PC-9 (cell line): Measurements from ENCODE around the gene MARCHF2. TPM values are rescaled to one million over a fixed set of nuclear protein-coding genes. Genes with fewer than 3 reads are reported as not detected.

ENCODE experiments used
- BruUV-seq: library from RNA; stranded (reverse); fragments of 400-500 nt; replicated peaks from 2 replicates; lab custom pipeline; 2021; lab: Mats Ljungman, UMichigan
- CTCF ChIA-PET: fragments of 300-600 bp; sonication (Branson Sonifier 250); formaldehyde crosslinking; loops from one replicate; lab custom pipeline; 2022; ENCODE audit warnings: antibody characterized with exemption; lab: Charles Lee
- POLR2A ChIA-PET: fragments of 300-600 bp; sonication (Branson Sonifier 250); formaldehyde crosslinking; loops from one replicate; lab custom pipeline; 2022; ENCODE audit warnings: antibody characterized with exemption; ENCODE audit not compliant: unreplicated experiment; lab: Charles Lee
- DNase-seq, 2 experiments: peaks; one replicate each; pipeline versions ENCODE4 v3.0.0 to v3.0.0-alpha.2; 2015 to 2022; ENCODE audit warnings: mixed read lengths in 1 of 2
- H2AFZ ChIP-seq: fragments of 200-600 bp; sonication (generic); 2 replicates; pipeline ENCODE4 v1.8.1; 2017; ENCODE audit warnings: antibody characterized with exemption
- H3F3A ChIP-seq: fragments of 200-600 bp; sonication (generic); 2 replicates; pipeline ENCODE4 v1.8.1; 2017; ENCODE audit warnings: antibody characterized with exemption, mild to moderate bottlenecking, low read depth; ENCODE audit not compliant: insufficient read depth
- H3K27ac ChIP-seq: fragments of 200-600 bp; sonication (generic); 2 replicates; pipeline ENCODE4 v1.6.1; 2016; ENCODE audit warnings: mixed run types
- H3K27me3 ChIP-seq: fragments of 200-600 bp; sonication (generic); 2 replicates; pipeline ENCODE4 v1.6.1; 2016; ENCODE audit warnings: low read depth, mixed run types; ENCODE audit not compliant: insufficient read depth
- H3K36me3 ChIP-seq: fragments of 200-600 bp; sonication (generic); 2 replicates; pipeline ENCODE4 v1.6.1; 2016; ENCODE audit warnings: low read depth, mixed run types
- H3K4me1 ChIP-seq: fragments of 200-600 bp; sonication (generic); replicated peaks from 2 replicates; pipeline ENCODE4 v1.6.1; 2016; ENCODE audit warnings: mixed run types; ENCODE audit not compliant: insufficient read depth
- H3K4me2 ChIP-seq: fragments of 200-600 bp; sonication (generic); 2 replicates; pipeline ENCODE4 v1.6.1; 2017; ENCODE audit warnings: mixed run types
- H3K4me3 ChIP-seq: fragments of 200-600 bp; sonication (generic); 2 replicates; pipeline ENCODE4 v1.6.1; 2016; ENCODE audit warnings: mixed run types
- H3K79me2 ChIP-seq: fragments of 200-600 bp; sonication (generic); 2 replicates; pipeline ENCODE4 v1.6.1; 2017; ENCODE audit warnings: low read depth, mixed run types
- H3K9me2 ChIP-seq: fragments of 200-600 bp; sonication (generic); 2 replicates; pipeline ENCODE4 v1.8.1; 2017; ENCODE audit warnings: mild to moderate bottlenecking; ENCODE audit not compliant: insufficient read depth
- H3K9me3 ChIP-seq: fragments of 200-600 bp; sonication (generic); 2 replicates; pipeline ENCODE4 v1.8.1; 2016; ENCODE audit warnings: low read depth; ENCODE audit not compliant: insufficient read depth
- H4K20me1 ChIP-seq: fragments of 200-600 bp; sonication (generic); 2 replicates; pipeline ENCODE4 v1.8.1; 2017; ENCODE audit not compliant: insufficient read depth
- EZH2 ChIP-seq: fragments of 200-600 bp; sonication (generic); IDR thresholded peaks from 2 replicates; pipeline ENCODE4 v1.8.0; 2017; ENCODE audit warnings: antibody characterized with exemption, low read depth
- intact Hi-C: fragments of 100-400 bp; cut with micrococcal nuclease; formaldehyde crosslinking; loops from one replicate; pipeline ENCODE4 v1.10.0; 2022; ENCODE audit not compliant: unreplicated experiment
- microRNA-seq: library from miRNA; unstranded; fragments of <30 nt; microRNA quantifications from one replicate; pipeline ENCODE4 v1.2.0, GENCODE V29; 2021; ENCODE audit warnings: borderline number of aligned reads, borderline replicate concordance
- total RNA-seq: library from RNA; stranded (reverse); gene quantifications from 2 replicates; pipeline ENCODE4 v1.2.3, GENCODE V29; 2021
- TF ChIP-seq, protein P1 (sequence below): fragments of 200-600 bp; sonication (generic); conservative IDR thresholded peaks from 2 replicates; pipeline ENCODE4 v1.6.1; 2017; ENCODE audit warnings: mixed run types, antibody characterized with exemption, mild to moderate bottlenecking, moderate library complexity

Gene MARCHF2
- total RNA-seq, 1 experiment from 2014 or later = 16.6 TPM

DNA sequence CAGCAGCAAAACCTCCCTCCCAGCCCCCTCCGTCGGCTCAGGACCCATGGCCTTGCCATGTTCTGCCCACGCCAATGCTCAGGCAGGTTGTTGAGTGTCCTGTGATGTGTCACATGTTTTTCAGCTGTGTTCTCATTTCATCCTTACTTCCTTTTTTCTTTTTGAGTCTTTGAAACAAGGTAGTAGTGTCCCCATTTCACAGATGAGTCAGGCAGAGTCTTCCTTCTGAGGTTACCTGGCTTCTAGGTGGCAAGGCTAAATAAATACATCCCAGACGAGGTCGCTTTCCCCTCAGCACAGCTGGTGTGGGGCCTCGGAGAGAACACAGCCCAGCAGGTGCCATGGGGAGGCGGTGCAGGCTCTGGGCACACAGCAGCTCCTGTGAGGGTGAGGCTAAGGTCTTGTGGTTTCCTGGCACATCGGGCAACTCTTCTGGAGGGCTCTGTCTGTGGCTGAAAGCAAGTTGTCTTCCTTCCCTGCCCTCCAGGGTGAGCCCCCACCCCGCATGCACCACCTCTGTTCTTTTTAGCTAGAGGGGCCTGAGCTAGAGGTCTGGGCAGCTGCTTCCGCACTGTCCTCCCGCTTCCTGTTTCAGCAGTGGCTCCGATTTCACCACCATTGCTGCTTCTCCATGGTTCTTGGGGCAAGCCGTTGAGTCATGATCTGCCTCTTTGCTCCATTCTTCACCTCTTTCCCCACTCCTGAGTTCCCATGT is 74.2 kb downstream of the MARCHF2 start:
- ChIA-PET POLR2A (no interaction called here), CTCF (interaction anchor here (0.6 kb wide), 1 partner anchor 10 kb away, joined by 13 read pairs; no protein-coding TSS in a partner anchor)
- TF ChIP-seq, protein P1, sequence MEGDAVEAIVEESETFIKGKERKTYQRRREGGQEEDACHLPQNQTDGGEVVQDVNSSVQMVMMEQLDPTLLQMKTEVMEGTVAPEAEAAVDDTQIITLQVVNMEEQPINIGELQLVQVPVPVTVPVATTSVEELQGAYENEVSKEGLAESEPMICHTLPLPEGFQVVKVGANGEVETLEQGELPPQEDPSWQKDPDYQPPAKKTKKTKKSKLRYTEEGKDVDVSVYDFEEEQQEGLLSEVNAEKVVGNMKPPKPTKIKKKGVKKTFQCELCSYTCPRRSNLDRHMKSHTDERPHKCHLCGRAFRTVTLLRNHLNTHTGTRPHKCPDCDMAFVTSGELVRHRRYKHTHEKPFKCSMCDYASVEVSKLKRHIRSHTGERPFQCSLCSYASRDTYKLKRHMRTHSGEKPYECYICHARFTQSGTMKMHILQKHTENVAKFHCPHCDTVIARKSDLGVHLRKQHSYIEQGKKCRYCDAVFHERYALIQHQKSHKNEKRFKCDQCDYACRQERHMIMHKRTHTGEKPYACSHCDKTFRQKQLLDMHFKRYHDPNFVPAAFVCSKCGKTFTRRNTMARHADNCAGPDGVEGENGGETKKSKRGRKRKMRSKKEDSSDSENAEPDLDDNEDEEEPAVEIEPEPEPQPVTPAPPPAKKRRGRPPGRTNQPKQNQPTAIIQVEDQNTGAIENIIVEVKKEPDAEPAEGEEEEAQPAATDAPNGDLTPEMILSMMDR = no peak
- TF ChIP-seq EZH2 = no peak
- no peak overlapping the region for H3K4me3 ChIP-seq
- peaks cover 61% of the 10 kb centered on the region for H4K20me1 ChIP-seq
- intact Hi-C loops = loop anchor here (10.0 kb wide), 1 partner anchor 72 kb away; the partner anchor contains the start of gene MARCHF2
- H3K4me2 ChIP-seq = no peak overlapping the region
- no peak overlapping the region for H2AFZ ChIP-seq
- H3F3A ChIP-seq = peaks cover 35% of the 10 kb centered on the region; the same call in 1 of the 2 replicates
- no peak overlapping the region for H3K27ac ChIP-seq
- no TSS peak for BruUV-seq
- H3K36me3 ChIP-seq = peaks cover 33% of the 10 kb centered on the region
- H3K4me1 ChIP-seq = no peaks in the 10 kb centered on the region
- peaks cover 28% of the 10 kb centered on the region for H3K79me2 ChIP-seq
- H3K9me3 ChIP-seq = no peaks in the 10 kb centered on the region
- no peak for DNase-seq
- H3K27me3 ChIP-seq = no peaks in the 10 kb centered on the region
- no peaks in the 10 kb centered on the region for H3K9me2 ChIP-seq

DNA sequence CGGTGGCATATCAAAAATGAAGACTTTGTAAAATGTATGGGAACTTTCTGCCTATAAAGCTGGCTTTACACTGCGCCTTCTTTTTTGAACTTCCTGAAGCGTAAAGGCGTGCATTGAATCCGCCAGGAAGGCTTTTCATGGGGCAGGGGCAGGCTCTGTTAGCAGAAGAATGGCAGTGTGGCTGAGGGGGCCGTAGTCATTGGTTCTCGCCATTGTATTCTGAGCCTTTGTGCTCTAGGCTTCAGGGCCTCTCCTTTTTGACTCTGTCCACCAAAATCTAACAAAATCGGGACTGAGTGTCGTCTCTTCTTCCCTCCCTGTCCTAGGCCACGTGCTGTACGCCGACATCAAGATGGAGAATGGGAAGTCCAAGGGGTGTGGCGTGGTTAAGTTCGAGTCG is 75.3 kb downstream of the MARCHF2 start:
- peaks cover 28% of the 10 kb centered on the region for H3K36me3 ChIP-seq
- H3K9me2 ChIP-seq = no peaks in the 10 kb centered on the region
- H4K20me1 ChIP-seq = peaks cover 51% of the 10 kb centered on the region
- H3K4me2 ChIP-seq = no peak overlapping the region
- H3K4me1 ChIP-seq = no peaks in the 10 kb centered on the region
- no peak overlapping the region for H2AFZ ChIP-seq
- no peaks in the 10 kb centered on the region for H3K9me3 ChIP-seq
- no peak overlapping the region for H3K27ac ChIP-seq
- POLR2A ChIA-PET = no interaction called here
- no TSS peak for BruUV-seq
- peaks cover 39% of the 10 kb centered on the region; the same call in 1 of the 2 replicates for H3F3A ChIP-seq
- peaks cover 18% of the 10 kb centered on the region for H3K79me2 ChIP-seq
- TF ChIP-seq, protein P1 = no peak
- TF ChIP-seq EZH2 = no peak
- CTCF ChIA-PET = no interaction called here
- intact Hi-C loops = loop anchor here (10.0 kb wide), 1 partner anchor 74 kb away; the partner anchor contains the start of gene MARCHF2
- no peak overlapping the region for H3K4me3 ChIP-seq
- DNase-seq = no peak
- no peaks in the 10 kb centered on the region for H3K27me3 ChIP-seq

Small RNA genes lying within 50 kb of the gene (microRNA-seq; reads per million reads assigned to microRNA genes)
- gene MIR4999 = 5.4 reads per million

Other genes with a start within 250 kb of the MARCHF2 start
- gene CERS4, start 203.9 kb upstream of the MARCHF2 start, total RNA-seq = 7.2 and 8.4 TPM in 2 replicates
- 42.9 and 52.8 TPM in 2 replicates for gene CD320, start 104.9 kb upstream of the MARCHF2 start, total RNA-seq
- gene NDUFA7, start 91.9 kb upstream of the MARCHF2 start, total RNA-seq = 49.8 and 61.7 TPM in 2 replicates
- gene RPS28, start 91.8 kb upstream of the MARCHF2 start, total RNA-seq = 1,283 and 1,512 TPM in 2 replicates
- gene KANK3, start 70.0 kb upstream of the MARCHF2 start, total RNA-seq = 0.37 and 1.6 TPM in 2 replicates
- 0.30 TPM in 1 of 2 replicates, not detected in the other for gene ANGPTL4, start 49.1 kb upstream of the MARCHF2 start, total RNA-seq
- gene RAB11B, start 22.9 kb upstream of the MARCHF2 start, total RNA-seq = 119 and 126 TPM in 2 replicates
- 220 and 239 TPM in 2 replicates for gene HNRNPM, start 31.7 kb downstream of the MARCHF2 start, total RNA-seq
- 0.85 and 0.90 TPM in 2 replicates for gene PRAM1, start 89.3 kb downstream of the MARCHF2 start, total RNA-seq
- gene ZNF414, start 100.9 kb downstream of the MARCHF2 start, total RNA-seq = 22.1 and 22.4 TPM in 2 replicates
- 0.53 and 1.3 TPM in 2 replicates for gene MYO1F, start 164.1 kb downstream of the MARCHF2 start, total RNA-seq
- gene ADAMTS10, start 197.4 kb downstream of the MARCHF2 start, total RNA-seq = 0.60 TPM in 1 of 2 replicates, not detected in the other
- gene NFILZ, start 217.3 kb downstream of the MARCHF2 start, total RNA-seq = not detected in 2 replicates